GM10248 (cell line): ENCODE results near the gene SYNJ1.
"Not testable (repeated sequence)": the region's sequence is repeated elsewhere in the genome, so short reads cannot be mapped to it uniquely, and the experiment has no call there.

Experiments used
- CTCF ChIA-PET: fragments of 300-600 bp; sonication (Branson Sonifier 250); formaldehyde crosslinking; extraction: SDS; loops from one replicate; lab custom pipeline; 2021; ENCODE audit warnings: antibody characterized with exemption; lab: Yijun Ruan, JAX
- POLR2A ChIA-PET: fragments of 350-650 bp; sonication (Branson Sonifier 250); formaldehyde crosslinking; extraction: SDS; loops from one replicate; lab custom pipeline; 2020; ENCODE audit warnings: antibody characterized with exemption; lab: Yijun Ruan, JAX
- DNase-seq: peaks from one replicate; pipeline ENCODE4 v3.0.0; 2012; ENCODE audit errors: extremely low spot score
- TF ChIP-seq, protein P1 (sequence below): IDR thresholded peaks from 2 replicates; pipeline ENCODE4 v1.5.1; 2012; ENCODE audit warnings: mild to moderate bottlenecking, low read depth; ENCODE audit errors: extremely low read depth, missing control alignments, control extremely low read depth

SYNJ1 gene

DNA sequence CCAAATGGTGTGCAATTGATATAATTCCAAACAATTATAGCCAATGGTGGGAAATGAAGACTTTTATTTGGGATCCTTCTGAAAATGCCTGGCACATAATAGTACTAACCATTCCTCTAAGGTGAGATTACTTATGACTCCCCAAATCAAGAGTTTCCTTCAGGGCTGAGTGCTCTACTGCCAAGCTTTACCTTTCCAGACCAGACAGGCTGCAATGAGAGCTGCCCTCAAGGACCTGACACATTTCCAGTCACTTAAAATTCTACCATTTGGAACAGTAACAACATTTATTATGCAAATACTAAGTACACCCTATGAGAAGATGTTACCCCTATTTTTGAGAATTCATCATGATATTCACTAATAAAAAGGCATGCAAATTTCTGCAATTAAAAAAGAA is 22.6 kb upstream of the SYNJ1 start:
- ChIA-PET CTCF (no interaction called here), POLR2A (no interaction called here)
- TF ChIP-seq, protein P1, sequence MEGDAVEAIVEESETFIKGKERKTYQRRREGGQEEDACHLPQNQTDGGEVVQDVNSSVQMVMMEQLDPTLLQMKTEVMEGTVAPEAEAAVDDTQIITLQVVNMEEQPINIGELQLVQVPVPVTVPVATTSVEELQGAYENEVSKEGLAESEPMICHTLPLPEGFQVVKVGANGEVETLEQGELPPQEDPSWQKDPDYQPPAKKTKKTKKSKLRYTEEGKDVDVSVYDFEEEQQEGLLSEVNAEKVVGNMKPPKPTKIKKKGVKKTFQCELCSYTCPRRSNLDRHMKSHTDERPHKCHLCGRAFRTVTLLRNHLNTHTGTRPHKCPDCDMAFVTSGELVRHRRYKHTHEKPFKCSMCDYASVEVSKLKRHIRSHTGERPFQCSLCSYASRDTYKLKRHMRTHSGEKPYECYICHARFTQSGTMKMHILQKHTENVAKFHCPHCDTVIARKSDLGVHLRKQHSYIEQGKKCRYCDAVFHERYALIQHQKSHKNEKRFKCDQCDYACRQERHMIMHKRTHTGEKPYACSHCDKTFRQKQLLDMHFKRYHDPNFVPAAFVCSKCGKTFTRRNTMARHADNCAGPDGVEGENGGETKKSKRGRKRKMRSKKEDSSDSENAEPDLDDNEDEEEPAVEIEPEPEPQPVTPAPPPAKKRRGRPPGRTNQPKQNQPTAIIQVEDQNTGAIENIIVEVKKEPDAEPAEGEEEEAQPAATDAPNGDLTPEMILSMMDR = no peak
- DNase-seq = no peak

DNA sequence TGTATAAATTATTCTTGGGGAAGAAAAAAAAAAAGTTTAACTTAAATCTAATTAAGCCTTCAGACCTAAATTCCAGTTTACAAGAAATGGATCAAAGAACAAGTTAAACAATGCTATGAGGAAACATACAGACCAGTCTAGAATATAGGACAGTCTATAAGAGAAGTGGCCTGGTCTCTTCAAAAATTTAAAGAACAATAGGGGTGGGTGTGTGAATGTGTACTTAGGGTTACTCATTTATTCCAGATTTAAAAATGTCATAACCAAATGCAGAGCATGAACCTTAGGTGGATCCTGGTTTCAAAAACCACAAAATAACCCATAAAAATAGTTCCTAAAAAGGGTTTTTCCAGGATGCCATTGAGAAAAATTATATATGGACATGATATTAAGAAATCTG is 21.8 kb upstream of the SYNJ1 start:
- POLR2A ChIA-PET = no interaction called here
- no peak for DNase-seq
- CTCF ChIA-PET = no interaction called here

DNA sequence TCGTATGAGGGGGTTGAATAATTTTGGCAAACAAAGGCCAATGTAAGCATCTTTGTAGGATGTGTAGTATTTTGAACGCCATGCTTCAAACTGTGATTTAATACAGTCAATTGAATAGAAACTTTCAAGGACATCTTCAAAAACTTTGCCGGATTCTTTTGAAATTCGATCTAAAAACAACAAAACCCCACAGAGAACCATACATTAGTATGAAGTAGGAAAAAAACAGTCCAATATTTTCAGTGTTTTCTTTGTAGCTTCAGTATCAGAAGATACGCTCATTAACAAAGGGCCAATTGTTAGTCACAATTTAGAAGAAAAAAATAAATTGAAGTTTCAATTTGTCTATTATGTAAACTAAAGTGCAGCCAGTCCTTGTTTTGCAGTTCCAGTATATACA is 20.7 kb upstream of the SYNJ1 start:
- ChIA-PET POLR2A (no interaction called here), CTCF (interaction anchor here (0.9 to 1.7 kb wide), 5 partner anchors 16 to 77 kb away, joined by 3 to 6 read pairs (median 4); partner anchors contain the start of gene PAXBP1)
- TF ChIP-seq, protein P1 = no peak
- DNase-seq = no peak

More for the DNA sequence above, 21.8 kb upstream of the SYNJ1 start:
- TF ChIP-seq, protein P1 = no peak

DNA sequence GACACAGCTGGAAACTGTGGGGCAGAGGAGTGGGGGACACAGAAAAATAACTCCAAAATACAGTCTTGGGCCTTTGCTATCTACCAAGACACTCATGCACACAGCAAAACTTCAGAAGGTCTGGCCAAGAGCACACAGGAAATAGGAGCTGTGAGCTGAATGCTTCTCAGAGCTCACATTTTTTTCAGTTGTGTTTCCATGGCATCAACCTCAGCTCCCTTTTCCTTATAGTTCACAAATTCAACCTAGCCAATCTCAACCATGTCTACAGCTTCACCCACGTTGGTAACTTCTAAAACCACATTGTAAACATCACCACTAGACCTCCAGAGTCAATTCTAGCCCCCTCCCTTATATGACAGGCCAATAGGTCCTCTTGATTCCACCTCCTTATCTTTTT is 19.6 kb upstream of the SYNJ1 start:
- TF ChIP-seq, protein P1 = no peak
- ChIA-PET CTCF (interaction anchor here (1.0 to 1.7 kb wide), 8 partner anchors 9 to 79 kb away, joined by 3 to 6 read pairs (median 3); partner anchors contain the start of gene PAXBP1), POLR2A (no interaction called here)
- DNase-seq = no peak

DNA sequence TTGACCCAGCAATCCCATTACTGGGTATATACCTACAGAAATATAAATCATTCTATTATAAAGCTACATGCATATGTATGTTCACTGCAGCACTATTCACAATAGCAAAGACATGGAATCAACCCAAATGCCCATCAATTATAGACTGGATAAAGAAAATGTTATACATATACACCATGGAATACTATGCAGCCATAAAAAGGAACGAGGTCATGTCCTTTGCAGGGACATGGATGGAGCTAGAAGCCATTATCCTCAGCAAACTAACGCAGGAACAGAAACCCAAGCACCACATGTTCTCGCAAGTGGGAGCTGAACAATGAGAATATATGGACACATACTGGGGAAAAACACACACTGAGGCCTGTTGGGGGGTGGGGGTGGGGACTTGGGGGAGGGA is 18.9 kb upstream of the SYNJ1 start:
- CTCF ChIA-PET = interaction anchor here (1.0 to 1.7 kb wide), 4 partner anchors 9 to 24 kb away, joined by 3 to 5 read pairs (median 3); partner anchors contain the start of gene PAXBP1
- POLR2A ChIA-PET, DNase-seq: not testable (repeated sequence)

DNA sequence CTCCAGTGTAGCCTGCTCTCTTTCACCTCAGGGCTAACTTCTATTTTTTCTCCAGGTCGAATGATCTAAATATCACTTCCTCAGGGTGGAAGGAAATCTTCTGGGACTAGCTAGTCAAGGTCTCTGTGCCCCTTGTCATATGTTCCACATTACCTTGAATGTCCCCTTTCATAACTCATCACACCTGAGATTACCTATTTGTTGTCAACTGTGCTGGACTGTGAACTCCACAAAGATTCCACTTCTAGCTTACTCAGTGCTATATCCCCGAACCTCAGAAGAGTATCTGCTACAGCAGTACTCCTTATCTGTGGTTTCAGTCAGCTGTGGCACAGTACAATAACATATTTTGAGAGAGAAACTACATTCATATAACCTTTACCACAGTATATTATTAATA is 14.6 kb upstream of the SYNJ1 start:
- TF ChIP-seq, protein P1 = no peak
- POLR2A ChIA-PET = no interaction called here
- CTCF ChIA-PET = no interaction called here
- no peak for DNase-seq

DNA sequence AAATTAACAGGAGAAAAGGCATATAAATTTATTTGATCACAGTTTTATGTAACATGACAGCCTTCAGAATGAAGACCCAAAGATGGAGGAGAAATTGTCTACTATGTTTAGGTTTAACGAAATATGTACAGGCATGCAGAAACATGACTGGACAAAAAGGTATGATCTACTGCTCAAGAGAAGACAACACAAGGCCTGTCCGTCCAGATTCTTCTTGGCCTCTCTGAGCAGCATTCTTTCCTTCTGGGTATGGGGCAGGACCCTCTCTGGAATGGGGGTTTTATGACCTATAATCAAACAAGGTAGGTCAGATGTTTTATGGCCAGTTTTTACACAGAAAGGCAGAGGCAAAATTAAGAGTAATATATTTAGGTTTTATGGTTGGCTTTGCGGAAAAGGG is 13.5 kb upstream of the SYNJ1 start:
- no peak for DNase-seq
- TF ChIP-seq, protein P1 = no peak
- ChIA-PET CTCF (no interaction called here), POLR2A (no interaction called here)
